ENCODE data around the gene EDEM1.
"Not testable (repeated sequence)": the region's sequence is repeated elsewhere in the genome, so short reads cannot be mapped to it uniquely, and the experiment has no call there.

Gene EDEM1

DNA sequence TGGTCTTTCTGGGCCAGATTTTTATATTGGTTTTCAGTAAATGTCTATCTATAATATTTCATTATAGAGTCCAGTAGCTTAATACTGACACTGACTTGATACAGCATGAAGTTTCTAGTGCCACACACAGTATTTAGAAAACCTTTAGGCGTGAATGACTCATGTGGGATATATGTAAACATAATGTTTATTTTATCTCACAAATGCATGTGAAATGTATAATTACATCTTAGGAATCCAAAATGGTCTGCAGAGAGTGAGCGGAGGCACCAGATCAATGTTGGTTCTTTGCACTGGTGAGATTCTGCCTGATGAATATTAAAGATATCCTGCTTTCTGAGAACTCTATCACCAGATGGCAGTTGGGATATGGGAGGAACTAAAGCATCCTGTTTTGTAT, 8.5 kb upstream of the EDEM1 start:
- not testable (repeated sequence) for DNase-seq (ENCODE audit: low read depth)

DNA sequence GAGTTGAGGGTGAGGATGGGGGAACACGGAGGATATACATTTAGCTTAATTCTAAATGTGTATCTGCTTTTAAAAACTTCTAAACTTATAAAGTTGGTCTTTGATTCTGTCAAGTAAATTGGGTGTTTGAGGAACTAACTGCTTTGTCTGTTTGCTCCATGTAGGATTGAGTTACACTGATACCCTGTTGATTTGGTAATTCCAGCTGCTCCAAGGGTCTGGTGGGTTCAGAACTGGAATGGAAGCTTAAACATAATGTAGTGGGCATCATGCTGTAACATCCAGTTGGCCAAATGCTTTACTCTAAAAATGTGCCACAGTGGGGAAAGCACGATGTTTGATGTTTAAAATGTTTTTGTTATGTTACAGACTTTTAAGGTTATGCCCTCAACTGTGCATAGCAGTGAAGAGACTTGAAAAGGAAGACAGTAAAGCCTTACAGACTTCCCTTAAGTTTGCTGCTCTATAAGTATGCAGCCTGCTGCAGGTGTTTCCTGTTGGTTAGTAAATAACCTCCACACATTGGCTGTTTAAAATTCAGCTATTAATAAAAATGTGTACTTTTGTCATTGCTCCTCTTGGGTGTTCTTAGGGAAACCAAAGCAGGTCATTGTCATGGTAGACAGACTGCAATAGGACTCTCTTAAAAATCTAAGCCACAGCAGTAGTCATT, 5.9 kb upstream of the EDEM1 start:
- no peak for DNase-seq (ENCODE audit: low read depth)

DNA sequence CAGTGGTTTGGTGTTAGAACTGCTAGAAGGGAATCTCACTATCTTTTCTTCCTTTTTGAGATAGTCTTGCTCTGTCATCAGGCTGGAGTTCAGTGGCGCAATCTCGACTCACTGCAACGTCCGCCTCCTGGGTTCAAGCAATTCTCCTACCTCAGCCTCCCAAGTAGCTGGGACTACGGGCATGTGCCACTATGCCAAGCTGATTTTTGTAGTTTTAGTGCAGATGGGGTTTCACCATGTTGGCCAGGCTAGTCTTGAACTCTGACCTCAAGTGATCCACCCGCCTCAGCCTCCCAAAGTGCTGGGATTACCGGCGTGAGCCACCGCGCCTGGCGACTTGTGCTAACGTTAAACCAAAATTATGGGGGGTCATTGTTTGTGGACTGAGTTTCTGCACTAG, 3.8 kb upstream of the EDEM1 start:
- not testable (repeated sequence) for DNase-seq (ENCODE audit: low read depth)

DNA sequence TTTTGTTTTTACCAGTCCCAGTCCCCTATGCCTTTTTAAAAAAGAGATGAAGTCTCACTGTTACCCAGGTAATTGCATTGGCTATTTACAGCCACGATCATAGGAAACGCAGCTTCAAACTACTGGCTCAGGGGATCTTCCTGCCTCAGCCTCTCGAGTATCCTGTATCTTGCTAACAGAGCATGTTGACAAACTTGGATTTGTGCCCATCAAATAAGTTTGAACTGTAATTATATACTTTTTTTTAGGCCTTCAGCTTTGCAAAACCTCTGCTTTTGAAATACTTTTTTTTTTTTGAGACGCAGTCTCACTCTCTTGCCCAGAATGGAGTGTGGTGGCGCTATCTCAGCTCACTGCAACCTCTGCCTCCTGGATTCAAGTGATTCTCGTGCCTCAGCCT, 3.0 kb upstream of the EDEM1 start:
- no peak for DNase-seq (ENCODE audit: low read depth)

DNA sequence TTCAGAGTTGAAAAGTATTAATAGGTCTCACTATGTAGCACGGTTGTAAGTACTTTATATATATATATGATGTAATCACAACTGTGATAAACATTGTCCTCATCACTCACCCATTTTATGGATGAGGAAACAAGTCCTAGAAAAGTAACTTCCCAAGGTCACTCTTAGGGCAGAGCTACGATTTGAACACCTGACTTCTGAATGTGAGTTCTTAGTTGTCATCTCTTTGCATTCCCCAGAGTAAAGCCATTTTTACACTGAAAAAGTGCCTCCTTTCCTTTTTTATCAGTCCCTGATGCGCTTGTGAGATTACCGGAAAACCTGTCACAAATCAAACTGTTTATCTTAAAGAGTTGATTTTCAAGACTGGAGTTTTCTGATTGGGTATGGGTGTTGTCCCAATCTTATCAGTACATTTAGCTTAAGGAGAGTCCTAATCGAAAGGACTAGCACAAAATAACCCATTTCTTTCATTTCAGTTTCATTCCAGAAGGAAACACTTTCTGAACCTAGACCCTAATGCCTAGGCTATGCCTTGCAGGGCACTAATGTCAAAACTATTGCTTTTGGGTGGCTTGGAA, 2.3 kb upstream of the EDEM1 start:
- no peak for DNase-seq (ENCODE audit: low read depth)

DNA sequence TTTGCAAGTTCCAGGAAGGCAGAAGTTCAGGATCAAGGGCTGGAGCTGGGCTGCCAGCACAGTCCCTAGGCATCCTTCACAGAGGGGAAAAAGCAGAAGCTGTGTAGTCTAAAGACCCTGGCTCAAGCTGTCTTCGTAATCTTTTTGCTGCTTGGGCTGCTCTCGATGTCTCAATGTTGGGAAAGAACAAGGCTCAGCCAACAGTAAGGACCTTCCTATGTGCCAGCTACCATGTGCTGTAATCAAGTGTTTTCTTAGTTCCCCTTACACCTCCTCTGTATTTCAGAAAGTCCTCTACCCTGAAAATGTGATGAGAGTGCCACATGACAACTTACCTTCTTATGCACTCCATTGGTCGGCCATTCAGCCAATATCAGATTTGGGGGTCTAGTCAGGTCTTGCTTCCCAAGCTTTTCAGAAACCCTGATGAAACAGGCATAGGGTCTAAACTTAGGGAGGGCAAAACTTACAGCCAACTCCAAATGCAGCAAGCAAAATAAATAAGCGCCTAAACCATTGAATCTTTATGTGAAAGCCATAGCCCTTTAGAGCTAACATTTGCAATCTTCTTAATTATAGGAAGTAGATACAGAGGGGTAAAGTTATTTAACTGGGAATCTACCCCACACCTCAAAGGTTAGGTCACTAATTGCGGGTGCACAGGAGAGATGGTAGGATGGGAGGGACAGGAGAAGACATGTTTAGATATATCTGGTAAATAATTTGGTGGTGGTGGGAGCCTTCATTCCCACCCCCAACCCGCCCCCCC, 1.2 kb upstream of the EDEM1 start:
- no peak for DNase-seq (ENCODE audit: low read depth)

DNA sequence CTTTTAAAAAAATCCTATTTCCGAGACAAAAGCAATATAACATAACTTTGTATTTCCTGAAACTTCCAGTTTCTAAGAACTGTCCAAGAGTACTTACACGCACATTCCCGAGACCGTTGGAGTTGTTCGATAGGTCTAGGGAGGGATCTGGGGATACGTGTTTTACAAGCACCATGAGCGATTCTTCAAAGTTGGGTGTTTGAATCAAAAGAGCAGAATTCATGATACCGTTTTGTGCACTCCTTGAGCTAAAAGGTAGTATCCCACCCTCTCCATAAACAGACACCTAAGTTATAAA, 700 bp upstream of the EDEM1 start:
- DNase-seq (ENCODE audit: low read depth): no peak

DNA sequence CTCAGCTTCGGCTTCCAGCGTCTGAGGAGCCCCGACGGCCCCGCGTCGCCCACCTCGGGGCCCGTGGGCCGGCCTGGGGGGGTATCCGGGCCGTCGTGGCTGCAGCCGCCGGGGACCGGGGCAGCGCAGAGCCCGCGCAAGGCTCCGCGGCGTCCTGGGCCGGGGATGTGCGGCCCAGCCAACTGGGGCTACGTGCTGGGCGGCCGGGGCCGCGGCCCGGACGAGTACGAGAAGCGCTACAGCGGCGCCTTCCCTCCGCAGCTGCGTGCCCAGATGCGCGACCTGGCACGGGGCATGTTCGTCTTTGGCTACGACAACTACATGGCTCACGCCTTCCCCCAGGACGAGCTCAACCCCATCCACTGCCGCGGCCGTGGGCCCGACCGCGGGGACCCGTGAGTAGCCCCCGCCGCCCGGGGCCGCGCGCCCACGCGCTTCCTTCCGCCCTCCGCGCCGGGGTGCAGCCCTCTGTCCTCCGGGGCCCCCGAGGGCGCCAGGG, 462 bp downstream of the EDEM1 start:
- no peak for DNase-seq (ENCODE audit: low read depth)

DNA sequence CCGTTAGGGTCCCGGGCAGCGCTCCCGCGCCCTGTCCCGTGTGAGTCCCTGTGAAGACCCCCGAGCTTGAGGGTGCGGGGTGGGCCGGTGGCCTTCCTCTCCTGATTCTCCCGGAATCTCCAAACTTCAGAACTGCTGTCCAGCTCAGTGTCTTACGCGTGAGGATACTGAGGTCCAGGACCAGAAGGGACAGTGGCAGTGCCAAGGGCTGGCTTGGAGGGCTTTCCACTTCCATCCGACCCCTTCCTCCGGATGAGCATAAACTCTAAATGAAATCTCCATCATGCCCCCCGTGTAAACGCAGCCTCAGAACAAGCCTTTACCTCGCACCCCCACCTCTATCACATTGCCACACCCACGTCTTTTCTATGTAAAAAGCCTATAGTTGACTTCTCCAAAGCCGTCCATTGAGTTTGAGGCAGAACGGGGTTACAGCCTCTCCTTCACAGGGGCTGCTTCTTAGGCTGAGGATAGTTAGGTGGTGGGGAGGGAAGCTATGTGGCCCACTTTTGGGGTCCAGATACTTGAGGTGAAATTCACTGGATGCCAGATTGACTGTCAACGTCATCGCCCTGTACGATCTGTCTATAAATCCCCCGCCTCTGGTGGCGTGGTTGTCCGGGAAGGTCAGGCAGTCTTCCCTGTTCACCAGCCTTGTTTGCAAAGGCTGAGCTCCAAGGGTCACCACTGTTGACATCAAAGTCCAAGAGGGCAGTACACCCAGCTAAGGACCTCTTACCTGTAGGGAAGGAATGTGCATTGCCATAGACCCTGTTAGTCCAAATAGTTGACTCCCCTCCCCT, 1.1 kb downstream of the EDEM1 start:
- no peak for DNase-seq (ENCODE audit: low read depth)

DNA sequence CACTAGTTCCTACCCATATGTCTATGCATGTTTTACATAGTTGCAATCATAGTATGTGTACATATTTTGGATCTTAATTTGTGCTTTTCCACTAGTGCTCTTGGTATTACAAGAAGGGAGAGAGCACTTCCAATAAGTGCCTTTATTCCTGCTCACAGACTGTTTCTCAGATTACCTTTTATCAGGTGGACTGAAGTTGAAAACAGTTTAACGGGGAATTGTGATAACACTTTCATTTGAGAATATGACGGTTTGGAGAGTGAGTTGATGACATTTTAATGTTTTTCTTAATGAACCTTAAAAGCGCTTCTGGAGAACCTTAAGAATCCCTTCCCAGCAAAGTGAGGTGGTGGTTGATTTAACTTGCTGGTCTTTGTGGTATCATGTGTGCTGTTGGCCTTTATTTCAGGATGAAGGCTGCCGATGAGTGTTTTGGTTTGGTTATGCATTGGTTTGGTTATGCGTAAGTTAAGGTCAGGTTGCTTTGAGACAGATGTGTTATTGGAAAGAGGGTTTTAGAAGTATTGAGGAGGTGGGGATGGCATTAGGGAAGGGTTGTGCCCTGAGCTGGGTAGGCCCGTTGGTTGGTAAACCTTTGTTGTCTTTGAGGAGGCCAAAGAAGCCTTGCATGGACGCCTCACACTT, 2.8 kb downstream of the EDEM1 start:
- no peak for DNase-seq (ENCODE audit: low read depth)

DNA sequence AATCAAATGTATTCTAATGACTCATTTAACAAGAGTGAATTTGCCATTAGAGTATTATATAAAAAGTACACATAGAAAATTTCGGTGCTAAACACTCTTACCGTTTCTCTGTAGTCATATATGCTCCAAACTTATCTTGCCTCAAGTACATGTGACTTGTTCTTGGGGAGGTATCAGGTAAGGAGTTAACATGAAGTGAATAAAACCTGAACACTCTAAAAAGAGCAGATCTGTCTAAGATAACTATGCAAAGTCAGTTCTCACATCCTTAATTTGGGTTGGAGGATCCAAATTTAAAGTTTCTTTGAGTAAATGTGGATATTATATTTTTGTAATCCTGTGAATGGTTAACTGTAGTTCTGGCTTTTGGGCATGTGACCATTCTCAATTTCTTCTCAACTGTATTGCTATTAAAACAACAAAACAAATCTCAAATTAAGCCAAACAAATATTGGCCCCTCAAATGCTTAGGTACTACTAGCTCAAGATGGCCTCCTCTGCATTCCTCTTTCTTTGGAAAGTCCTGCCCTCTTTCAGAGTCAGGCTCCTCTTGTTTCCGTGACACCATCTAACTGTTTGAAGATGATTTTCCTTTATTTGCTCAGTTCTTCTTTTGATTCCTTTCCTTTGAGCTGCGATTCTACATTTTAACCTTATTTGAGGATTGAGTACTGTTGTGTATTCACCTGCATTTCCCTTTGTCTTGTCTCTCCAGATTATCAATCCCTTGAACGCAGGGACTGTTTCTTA, 4.2 kb downstream of the EDEM1 start:
- no peak for DNase-seq (ENCODE audit: low read depth)

DNA sequence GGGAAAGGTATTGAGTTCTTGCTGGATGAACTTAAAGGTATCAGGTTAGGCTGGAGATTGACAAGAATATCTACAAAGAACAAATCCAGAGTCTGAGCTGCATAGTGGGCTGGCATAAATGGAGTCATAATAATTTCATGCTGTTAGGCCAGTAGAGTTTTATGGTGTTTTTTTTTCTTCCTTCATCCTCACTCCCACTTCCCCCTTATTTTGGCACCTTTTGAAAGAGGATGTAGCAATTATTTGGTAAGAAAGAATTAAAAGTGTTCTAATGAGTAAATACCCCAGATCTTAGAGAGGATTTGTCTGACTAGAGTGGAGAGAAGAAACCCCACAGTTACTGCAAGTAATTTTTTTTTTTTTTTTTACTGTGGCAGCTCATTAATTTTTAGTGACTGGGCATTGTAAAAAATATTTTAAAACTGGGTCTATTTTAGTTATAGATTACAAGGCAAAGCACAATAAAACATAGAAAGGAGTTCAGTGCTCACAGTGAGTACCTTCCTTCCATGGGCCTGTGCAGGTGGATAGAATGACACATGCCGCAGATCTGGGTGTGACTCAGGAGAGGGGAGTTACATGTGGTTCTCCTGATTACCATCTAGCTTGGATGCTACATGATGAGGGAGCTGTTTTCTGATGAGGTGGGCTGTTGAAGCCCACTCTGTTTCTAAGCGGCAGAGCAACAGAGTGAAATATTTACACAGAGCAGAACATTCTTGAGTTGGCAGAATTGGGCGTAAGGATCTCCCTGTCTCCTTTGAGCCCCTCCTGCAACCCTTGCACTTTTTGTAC, 5.3 kb downstream of the EDEM1 start:
- DNase-seq (ENCODE audit: low read depth): no peak

DNA sequence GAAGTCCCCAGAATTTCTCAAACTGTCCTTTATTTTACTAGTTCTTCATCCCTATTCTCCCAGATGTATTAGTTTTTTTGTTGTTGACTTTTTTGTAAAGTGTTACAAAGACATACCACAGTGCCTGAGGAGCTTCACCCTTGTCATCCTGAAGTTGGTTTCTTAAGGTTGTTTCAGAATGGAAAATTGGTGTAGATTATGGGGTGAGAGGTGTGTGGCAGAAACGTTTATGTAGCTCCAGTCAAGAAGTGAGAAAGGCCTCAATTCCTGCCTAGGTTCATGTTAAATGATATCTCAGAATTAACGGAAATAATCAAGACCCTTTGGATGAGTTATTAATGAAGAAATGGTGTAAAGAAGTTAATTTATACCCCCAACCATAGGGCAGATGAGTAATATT, 6.8 kb downstream of the EDEM1 start:
- DNase-seq (ENCODE audit: low read depth): no peak

DNA sequence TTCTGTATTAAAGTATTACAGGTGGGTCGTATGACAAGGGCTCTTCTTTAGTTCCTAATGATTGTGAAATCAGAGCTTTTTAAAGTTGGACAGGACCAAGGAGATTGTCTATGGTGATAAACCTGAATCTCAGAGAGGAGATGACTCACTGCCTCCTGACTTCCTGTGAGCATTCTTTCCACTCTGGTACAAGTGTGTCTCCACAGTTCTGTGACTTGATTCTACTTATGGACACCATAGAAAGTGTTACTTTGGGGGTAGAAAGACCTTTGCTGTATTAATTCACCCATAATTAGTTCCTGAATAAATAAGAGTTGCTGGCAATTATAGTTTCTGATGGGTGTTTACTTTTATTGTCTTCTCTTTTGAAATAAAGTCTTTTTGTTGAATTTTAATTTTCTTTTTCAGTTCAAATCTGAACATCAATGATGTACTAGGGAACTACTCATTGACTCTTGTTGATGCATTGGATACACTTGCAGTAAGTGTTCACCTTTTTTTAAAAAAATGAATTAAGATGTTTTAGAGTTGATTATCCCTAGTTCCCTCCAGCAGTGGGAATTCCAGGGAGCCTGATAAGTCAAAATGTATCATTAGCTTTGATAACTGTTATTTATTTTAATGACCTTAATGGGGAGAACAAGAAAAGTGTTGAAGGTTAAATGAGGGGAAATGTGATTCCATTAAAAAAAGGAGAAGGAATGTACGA, 7.4 kb downstream of the EDEM1 start:
- no peak for DNase-seq (ENCODE audit: low read depth)

DNA sequence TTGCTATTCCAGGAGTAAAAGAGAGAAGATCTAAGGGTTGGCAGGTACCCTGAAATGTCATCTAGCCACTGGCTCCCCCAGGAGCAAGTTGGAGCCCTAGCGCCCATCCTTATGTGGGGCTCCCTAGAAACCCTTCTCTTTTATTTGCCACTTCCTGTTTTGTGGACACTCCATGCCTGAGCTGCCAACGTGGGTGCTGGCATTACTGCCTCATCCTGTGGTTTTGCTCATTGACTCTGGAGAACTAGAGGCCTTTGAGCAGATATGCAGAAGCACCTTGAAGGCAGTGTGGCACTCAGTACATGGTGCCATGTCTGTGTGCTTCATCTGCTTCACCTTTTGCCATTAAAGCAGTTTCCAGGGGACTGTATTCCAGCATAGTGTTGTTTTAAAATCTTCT, 8.1 kb downstream of the EDEM1 start:
- no peak for DNase-seq (ENCODE audit: low read depth)

DNA sequence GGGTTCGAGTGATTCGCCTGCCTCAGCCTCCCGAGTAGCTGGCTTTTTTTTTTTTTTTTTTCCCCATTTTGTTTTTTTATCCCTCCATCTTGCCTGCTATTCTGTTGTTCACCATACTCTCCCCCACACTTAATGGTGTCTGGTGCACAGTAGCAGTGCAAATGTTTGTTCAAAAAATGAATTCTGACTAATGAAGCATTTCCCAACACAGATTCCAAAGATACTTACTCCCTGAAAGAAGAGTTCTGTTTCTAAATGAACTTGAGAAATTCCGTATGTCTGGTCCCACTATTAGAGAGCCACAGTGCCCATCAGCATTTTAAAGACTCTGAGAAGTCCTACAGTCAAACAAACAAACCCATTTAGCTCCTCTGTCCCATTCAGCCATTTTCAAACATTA, 9.5 kb downstream of the EDEM1 start:
- no peak for DNase-seq (ENCODE audit: low read depth)

DNA sequence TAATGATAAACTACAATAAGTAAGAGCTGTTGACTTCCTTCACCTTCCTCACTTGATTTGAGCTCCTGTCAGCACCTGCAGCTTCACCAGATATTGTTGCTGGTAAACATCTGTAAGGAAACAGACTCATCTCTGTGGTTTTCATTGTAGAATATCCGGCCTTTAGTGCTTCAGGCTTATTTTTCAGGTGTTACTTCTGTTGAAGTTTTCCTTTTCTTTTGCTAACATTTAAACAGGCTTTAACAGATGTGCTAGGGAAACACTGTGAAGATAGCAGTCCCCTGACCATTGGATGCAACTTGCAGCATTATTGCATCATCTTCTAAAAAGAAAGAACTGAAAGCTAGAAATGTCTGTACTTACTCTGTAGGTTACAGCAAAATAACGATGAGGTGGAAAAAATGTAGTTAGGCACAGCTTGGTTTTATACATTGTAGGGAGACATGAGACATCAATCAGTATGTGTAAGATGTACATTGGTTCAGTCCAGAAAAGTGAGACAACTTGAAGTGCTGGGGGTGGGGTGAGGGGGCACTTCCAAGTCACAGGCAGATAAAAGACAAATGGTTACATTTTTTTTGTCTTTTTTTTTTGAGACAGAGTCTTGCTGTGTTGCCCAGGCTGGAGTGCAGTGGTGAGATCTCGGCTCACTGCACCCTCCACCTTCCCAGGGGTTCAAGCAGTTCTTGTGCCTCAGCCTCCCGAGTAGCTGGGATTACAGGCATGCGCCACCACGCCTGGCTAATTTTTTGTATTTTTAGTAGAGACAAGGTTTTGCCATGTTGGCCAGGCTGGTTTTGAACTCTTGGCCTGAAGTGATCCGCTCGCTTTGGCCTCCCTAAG, 10.2 kb downstream of the EDEM1 start:
- DNase-seq (ENCODE audit: low read depth): no peak

DNA sequence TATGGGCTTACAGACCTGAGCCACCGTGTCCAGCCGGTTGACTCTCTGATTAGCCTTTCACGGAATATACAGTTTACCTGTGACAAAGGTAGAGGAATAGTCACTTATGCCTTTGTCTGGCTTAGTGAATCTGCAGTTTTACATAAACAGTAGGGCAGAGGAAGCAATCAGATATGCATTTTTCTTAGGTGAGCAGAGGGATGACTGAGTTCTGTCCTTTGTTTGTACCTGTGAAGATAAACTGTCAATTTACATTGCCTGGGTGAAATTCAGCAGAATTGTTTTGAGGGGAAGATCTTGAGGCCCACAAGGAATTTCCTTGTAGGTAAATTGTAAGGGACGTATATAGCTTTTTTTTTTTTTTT, 10.8 kb downstream of the EDEM1 start:
- DNase-seq (ENCODE audit: low read depth): no peak
